ENCODE measurements around the gene WDFY1.

DNA sequence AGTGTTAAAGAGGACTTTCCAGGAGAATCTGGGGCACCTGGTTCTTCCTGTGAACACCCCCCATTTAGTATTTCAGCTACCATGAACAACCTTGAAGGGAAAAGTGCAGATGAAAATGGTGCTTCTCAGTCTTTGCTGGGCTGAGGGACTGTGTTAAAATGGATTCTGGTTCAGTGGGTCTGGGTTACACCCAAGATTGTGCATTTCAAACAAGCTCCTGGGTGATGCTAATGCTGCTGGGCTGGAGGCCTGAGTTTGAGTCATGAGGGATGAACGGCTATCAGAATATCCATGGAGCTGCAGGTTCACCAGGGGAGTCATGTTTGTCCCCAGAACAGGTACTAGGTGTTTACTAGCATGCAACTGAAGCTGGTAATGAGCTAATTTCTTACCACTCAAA is 36.1 kb upstream of the WDFY1 start:
- TF ChIP-seq CTCF (IDR thresholded peaks at IDR 0.05 in 4 of 5, conservative IDR thresholded peaks at IDR 0.05 in 1 of 5), result no peak
- TF ChIP-seq POLR2A (IDR thresholded peaks at IDR 0.05), result no peak
